ENCODE data around the gene LMBR1.

GRCh38 chr7:156942708-156943090, 49.7 kb upstream of the LMBR1 start:
- TF ChIP-seq POLR2A (IDR thresholded peaks at IDR 0.05; ENCODE audit: low read depth, low read length) (no peak), POLR2AphosphoS5 (IDR thresholded peaks at IDR 0.05; ENCODE audit: low read depth, low read length) (no peak), TAF1 (IDR thresholded peaks at IDR 0.05; ENCODE audit: low read depth, low read length) (no peak), SPI1 (IDR thresholded peaks at IDR 0.05; ENCODE audit: low read depth, low read length) (no peak)

All from GM12891 (cell line).